Right ventricle myocardium superior (tissue), 1 donor: ENCODE results near the gene PCDHGB6. TPM values are rescaled to one million over a fixed set of nuclear protein-coding genes. Genes with fewer than 3 reads are reported as not detected.
"Not testable (repeated sequence)": the region's sequence is repeated elsewhere in the genome, so short reads cannot be mapped to it uniquely, and the experiment has no call there.

Source experiments
- ATAC-seq: fragments of 200-7000 bp; cut with Tn5 transposase; one replicate; pipeline ENCODE4 v1.9.1; 2020; ENCODE audit warnings: mild to moderate bottlenecking; ENCODE audit not compliant: poor library complexity
- DNase-seq: peaks from one replicate; pipeline ENCODE4 v3.0.0-alpha.2; 2020
- intact Hi-C: fragments of 100-400 bp; cut with DNase I; formaldehyde crosslinking; loops from one replicate; pipeline ENCODE4 v1.11.2; 2022
- total RNA-seq: library from RNA; stranded (reverse); fragmentation: NEBNext Ultra II Directional; extraction: Animal tissue kit (Norgen Biotek cat#: 25700); gene quantifications from one replicate; pipeline ENCODE4 v1.2.1, GENCODE V29; 2021
- donor health status: DM: no; HTN: yes; CAD: no; lungs with severe emphysema.

Gene PCDHGB6
- total RNA-seq, 1 donor from 2014 or later: 6.2 TPM

- intact Hi-C loops: no loop called here
- ATAC-seq (no peak), DNase-seq (no peak)
These were observed 23.2 kb upstream of the PCDHGB6 start for GRCh38 chr5:141384471-141385267.

- DNase-seq, intact Hi-C loops: not testable (repeated sequence)
- ATAC-seq: peak; percentile 90
These were observed 20.1 kb upstream of the PCDHGB6 start, which contains the start of gene PCDHGB4 for GRCh38 chr5:141387557-141388311. Gene PCDHGB4 (plus strand): TSS chr5:141387698. CDS start chr5:141387885, 187 bp downstream.

- no peak for ATAC-seq
These were observed 19.2 kb upstream of the PCDHGB6 start for GRCh38 chr5:141388661-141389060.

GRCh38 chr5:141389153-141390042 is 18.4 kb upstream of the PCDHGB6 start:
- no peak for ATAC-seq
- intact Hi-C loops: no loop called here
- no peak for DNase-seq

More at GRCh38 chr5:141388661-141389060, 19.2 kb upstream of the PCDHGB6 start:
- intact Hi-C loops: no loop called here
- DNase-seq: no peak

- no peak for DNase-seq
- intact Hi-C loops: no loop called here
- no peak for ATAC-seq
These were observed 15.2 kb upstream of the PCDHGB6 start, which contains the start of gene PCDHGA8 for GRCh38 chr5:141392429-141393198. Gene PCDHGA8 (plus strand): TSS chr5:141392633. CDS start chr5:141392814, 181 bp downstream.

- intact Hi-C loops: no loop called here
- no peak for ATAC-seq
- no peak for DNase-seq
These were observed 14.6 kb upstream of the PCDHGB6 start for GRCh38 chr5:141393267-141393666.

GRCh38 chr5:141394401-141395187 is 13.2 kb upstream of the PCDHGB6 start:
- not testable (repeated sequence) for DNase-seq

GRCh38 chr5:141397756-141398551 is 9.9 kb upstream of the PCDHGB6 start, which contains the start of gene PCDHGB5:
Gene PCDHGB5 (plus strand): TSS chr5:141397947. CDS start chr5:141398128, 181 bp downstream.
- DNase-seq, intact Hi-C loops: not testable (repeated sequence)
- peak; percentile 93 for ATAC-seq

More at GRCh38 chr5:141394401-141395187, 13.2 kb upstream of the PCDHGB6 start:
- intact Hi-C loops, ATAC-seq: not testable (repeated sequence)

- DNase-seq: no peak
- peak; percentile 37 for ATAC-seq
- intact Hi-C loops: no loop called here
These were observed 9.2 kb upstream of the PCDHGB6 start for GRCh38 chr5:141398608-141399007.

GRCh38 chr5:141399555-141400258 is 8.1 kb upstream of the PCDHGB6 start:
- no peak for ATAC-seq
- intact Hi-C loops: no loop called here

GRCh38 chr5:141402553-141403243 is 5.1 kb upstream of the PCDHGB6 start, which contains the start of gene PCDHGA9:
Gene PCDHGA9 (plus strand): TSS chr5:141402778. CDS start chr5:141402953, 175 bp downstream.
- ATAC-seq (no peak), DNase-seq (no peak)
- intact Hi-C loops: no loop called here

More at GRCh38 chr5:141399555-141400258, 8.1 kb upstream of the PCDHGB6 start:
- DNase-seq: no peak

GRCh38 chr5:141403387-141403786 is 4.4 kb upstream of the PCDHGB6 start:
- no peak for ATAC-seq
- no peak for DNase-seq
- intact Hi-C loops: no loop called here

GRCh38 chr5:141409598-141410306 is 1.9 kb downstream of the PCDHGB6 start:
- DNase-seq (no peak), ATAC-seq (no peak)
- intact Hi-C loops: loop anchor here (5.0 kb wide), 1 partner anchor 62 kb away; no protein-coding TSS in a partner anchor

GRCh38 chr5:141411575-141411974 is 3.8 kb downstream of the PCDHGB6 start:
- no peak for DNase-seq
- intact Hi-C loops: loop anchor here (5.0 kb wide), 1 partner anchor 64 kb away; no protein-coding TSS in a partner anchor
- ATAC-seq: no peak
